RPMI7951 (cell line): ENCODE results near the gene GEMIN4. TPM values are rescaled to one million over a fixed set of nuclear protein-coding genes. Genes with fewer than 3 reads are reported as not detected.
"Not testable (repeated sequence)": the region's sequence is repeated elsewhere in the genome, so short reads cannot be mapped to it uniquely, and the experiment has no call there.

Source experiments
- DNase-seq: peaks from one replicate; pipeline ENCODE4 v3.0.0-alpha.2; 2012; ENCODE audit warnings: low read depth
- total RNA-seq: library from RNA; depleted of rRNA; stranded (reverse); fragments of >200 nt; shearing (Covaris generic); gene quantifications from 2 replicates; pipeline ENCODE4 v1.2.3, GENCODE V29; 2014; rRNA removed

The GEMIN4 gene
- total RNA-seq, 1 experiment from 2014 or later: 7.7 TPM

DNA sequence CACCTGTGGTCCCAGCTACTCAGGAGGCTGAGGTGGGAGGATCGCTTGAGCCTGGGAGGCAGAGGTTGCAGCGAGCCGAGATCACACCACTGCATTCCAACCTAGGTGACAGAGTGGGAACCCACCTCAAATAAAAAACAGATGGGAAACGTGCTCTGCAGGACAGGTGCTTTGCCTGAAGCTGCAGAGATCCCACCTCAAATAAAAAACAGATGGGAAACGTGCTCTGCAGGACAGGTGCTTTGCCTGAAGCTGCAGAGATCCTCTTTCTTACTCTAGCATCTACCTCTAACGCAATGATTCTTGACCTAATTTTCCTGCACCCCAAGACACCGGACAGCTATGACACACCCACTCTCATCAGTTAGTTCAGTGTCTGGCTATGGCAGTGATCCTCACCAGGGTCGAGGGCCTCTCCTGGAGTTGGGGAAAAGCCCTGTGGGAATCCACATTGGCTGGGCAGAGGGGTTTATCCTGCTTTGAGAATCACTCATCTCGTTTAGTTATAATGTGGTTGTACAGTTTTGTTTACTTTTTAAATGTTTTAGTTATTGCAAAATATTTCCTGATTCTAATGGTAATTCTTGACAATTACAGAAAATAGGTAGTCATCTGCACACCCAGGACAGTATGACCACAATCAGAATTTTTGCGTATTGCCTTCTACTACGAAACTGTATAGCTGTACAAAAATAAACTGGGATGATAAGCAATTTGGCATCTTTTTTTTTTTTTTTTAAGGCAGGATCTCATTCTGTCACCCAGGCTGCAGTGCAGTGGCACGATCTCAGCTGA lies 48.8 kb downstream of the GEMIN4 start:
- no peak for DNase-seq

DNA sequence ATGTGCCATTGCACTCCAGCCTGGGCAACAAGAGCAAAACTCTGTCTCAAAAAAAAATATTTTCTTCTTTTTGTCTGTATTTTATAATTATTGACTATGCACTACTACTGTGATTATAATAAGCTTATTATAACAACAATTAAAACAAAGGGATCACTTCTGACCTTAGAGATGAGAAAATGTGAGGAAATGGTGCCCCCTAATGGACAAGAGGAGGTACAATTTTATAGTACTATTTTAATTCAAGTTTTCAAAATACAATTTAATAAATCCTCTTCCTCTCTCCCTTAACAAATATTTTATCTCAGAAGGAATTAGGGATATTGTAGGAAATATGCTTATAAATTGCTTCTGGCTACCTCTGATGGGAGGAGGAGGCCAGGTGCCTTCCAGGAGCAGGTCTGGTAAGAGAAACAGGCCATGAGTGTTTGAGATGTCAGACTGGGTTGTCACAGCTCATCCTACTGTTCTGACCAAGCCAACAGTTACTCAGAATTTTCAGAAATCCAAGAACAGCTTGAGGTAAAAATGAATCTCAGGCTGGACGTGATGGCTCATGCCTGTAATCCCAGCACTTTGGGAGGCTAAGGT lies 51.5 kb downstream of the GEMIN4 start:
- DNase-seq: peak; percentile 32

DNA sequence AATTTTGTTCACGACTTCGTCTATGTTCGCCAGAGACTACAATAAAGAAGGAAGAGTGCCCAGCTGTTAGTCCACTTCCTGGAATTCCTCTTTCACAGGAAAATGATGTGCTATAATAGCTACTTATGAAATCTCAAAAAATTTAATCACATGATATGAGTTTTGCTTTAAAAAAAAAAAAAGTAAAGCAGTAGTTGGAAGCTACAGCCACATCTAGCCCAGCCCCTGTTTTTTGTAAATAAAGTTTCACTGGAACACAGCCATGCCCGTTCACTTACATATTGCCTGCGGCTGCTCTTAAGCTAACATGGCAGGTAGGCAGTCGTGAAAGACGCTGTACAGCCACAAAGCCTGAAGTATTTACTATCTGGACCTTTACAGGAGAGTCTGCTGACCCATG lies 52.7 kb downstream of the GEMIN4 start:
- no peak for DNase-seq

DNA sequence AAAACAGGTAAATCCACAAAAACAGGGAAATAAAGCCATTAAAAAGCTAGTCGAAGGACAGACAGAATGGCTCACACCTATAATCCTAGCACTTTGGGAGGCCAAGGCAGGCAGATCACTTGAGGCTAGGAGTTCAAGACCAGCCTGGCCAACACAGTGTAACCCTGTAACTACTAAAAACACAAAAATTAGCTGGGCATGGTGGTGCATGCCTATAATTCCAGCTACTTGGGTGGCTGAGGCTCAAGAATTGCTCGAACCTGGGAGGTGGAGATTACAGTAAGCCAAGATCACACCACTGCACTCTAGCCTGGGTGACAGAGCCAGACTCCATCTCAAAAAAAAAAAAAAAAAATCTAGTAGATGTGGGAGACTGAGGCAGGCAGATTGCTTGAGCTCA lies 54.0 kb downstream of the GEMIN4 start:
- DNase-seq: not testable (repeated sequence)

DNA sequence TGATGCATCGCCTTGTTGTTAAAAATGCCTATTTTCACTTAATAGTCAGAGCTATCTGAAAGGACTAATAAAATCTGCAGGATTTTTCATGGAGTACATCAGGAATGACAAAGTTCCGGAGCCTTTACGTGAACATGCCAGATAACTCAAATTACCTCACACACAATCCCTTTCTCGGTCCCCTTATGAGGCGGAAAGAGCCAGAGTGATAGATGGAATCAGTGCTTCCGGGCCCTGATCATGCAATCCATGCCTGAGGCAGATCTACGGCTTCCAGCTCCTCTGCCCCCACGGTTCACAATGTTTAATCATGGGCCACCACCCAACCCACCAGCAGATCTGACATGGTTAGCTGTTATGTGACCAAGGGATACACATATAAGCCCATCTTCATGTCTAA lies 54.4 kb downstream of the GEMIN4 start:
- DNase-seq: no peak

DNA sequence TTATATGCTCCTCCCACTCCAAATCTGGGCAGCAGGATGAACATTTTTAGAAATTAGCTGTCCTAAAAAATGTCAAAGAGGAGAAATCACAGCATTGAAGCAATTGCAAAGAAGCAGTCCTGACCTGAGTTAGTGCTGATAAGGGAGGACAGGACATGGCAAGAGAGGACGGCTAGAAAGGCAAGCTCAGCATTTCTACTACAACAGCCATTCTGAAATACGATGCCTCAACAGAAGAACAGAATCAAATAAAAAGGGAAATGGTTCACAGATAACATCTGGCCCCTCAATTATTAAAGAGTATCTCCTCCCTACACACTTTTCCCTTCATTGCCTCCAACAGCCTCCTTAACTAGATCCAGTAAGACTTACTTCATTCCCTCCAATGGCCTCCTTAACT lies 55.7 kb downstream of the GEMIN4 start:
- no peak for DNase-seq

Other genes with a start within 250 kb of the GEMIN4 start
- gene VPS53, start 37.4 kb downstream of the GEMIN4 start, total RNA-seq: 8.8 and 9.5 TPM in 2 replicates
- gene TLCD3A, start 19.7 kb downstream of the GEMIN4 start, total RNA-seq: 15.3 and 15.4 TPM in 2 replicates
- 39.3 and 60.1 TPM in 2 replicates for gene GLOD4, start 30.0 kb upstream of the GEMIN4 start, total RNA-seq
- 13.5 and 23.7 TPM in 2 replicates for gene MRM3, start 30.1 kb upstream of the GEMIN4 start, total RNA-seq
- gene NXN, start 227.5 kb upstream of the GEMIN4 start, total RNA-seq: 5.9 and 8.4 TPM in 2 replicates
- 13.6 and 16.4 TPM in 2 replicates for gene TIMM22, start 244.9 kb upstream of the GEMIN4 start, total RNA-seq